GM21619 (cell line): Measurements from ENCODE around the gene MYRF.

Source experiments
- ATAC-seq: cut with Tn5 transposase; IDR thresholded peaks from one replicate; pipeline ENCODE4 v1.9.1; 2021; ENCODE audit not compliant: unreplicated experiment

MYRF gene

GRCh38 chr11:61815790-61816735, 63.6 kb downstream of the MYRF start:
- ATAC-seq: peak; percentile 20

GRCh38 chr11:61816736-61817455, 64.5 kb downstream of the MYRF start, which contains the start of gene FADS1:
FADS1 (minus strand) TSS chr11:61817003; CDS start chr11:61816929, 74 bp downstream.
- peak; percentile 45 for ATAC-seq

GRCh38 chr11:61817471-61818202, 65.2 kb downstream of the MYRF start:
- ATAC-seq: no peak

GRCh38 chr11:61820174-61820573, 67.7 kb downstream of the MYRF start:
- ATAC-seq: no peak

GRCh38 chr11:61826930-61827570, 74.6 kb downstream of the MYRF start:
- no peak for ATAC-seq

GRCh38 chr11:61827571-61828378, 75.3 kb downstream of the MYRF start, which contains the start of gene FADS2:
FADS2 (plus strand) TSS chr11:61828300; CDS start chr11:61828391, 91 bp downstream.
- ATAC-seq: peak; percentile 76

- ATAC-seq: peak; percentile 0
Observed at GRCh38 chr11:61828379-61828628, 75.9 kb downstream of the MYRF start.

- peak; percentile 15 for ATAC-seq
Observed at GRCh38 chr11:61828629-61829407, 76.4 kb downstream of the MYRF start.

GRCh38 chr11:61829806-61830205, 77.4 kb downstream of the MYRF start:
- no peak for ATAC-seq

- no peak for ATAC-seq
Observed at GRCh38 chr11:61830237-61831105, 78.0 kb downstream of the MYRF start.

- no peak for ATAC-seq
Observed at GRCh38 chr11:61832207-61832606, 79.8 kb downstream of the MYRF start.

- ATAC-seq: no peak
Observed at GRCh38 chr11:61832754-61833153, 80.3 kb downstream of the MYRF start.

- ATAC-seq: no peak
Observed at GRCh38 chr11:61833471-61833870, 81.0 kb downstream of the MYRF start.

GRCh38 chr11:61833926-61834277, 81.5 kb downstream of the MYRF start:
- ATAC-seq: no peak

GRCh38 chr11:61834278-61835048, 82.0 kb downstream of the MYRF start:
- ATAC-seq: peak; percentile 94

- ATAC-seq: no peak
Observed at GRCh38 chr11:61836193-61836592, 83.8 kb downstream of the MYRF start.

GRCh38 chr11:61837411-61838005, 85.1 kb downstream of the MYRF start:
- ATAC-seq: no peak
